Renal cortex interstitium (tissue), 11 donors: ENCODE data around the gene APC2. TPM values are rescaled to one million over a fixed set of nuclear protein-coding genes. Genes with fewer than 3 reads are reported as not detected.
"Not testable (repeated sequence)": the region's sequence is repeated elsewhere in the genome, so short reads cannot be mapped to it uniquely, and the experiment has no call there.

ENCODE experiments used
- DNase-seq, 11 donors: peaks; one replicate each; pipeline ENCODE4 v3.0.0-alpha.2; 2013; ENCODE audit warnings: low read depth in 9 of 11, low spot score in 4 of 11; ENCODE audit errors: extremely low read depth in 1 of 11
- polyA plus RNA-seq, 3 donors: library from polyadenylated mRNA; unstranded; fragments of 120-200 nt; gene quantifications; one replicate each; pipeline ENCODE4 v1.2.1, GENCODE V29; 2013; ENCODE audit not compliant: insufficient read length in 3 of 3

Gene APC2
- polyA plus RNA-seq, 3 donors: 1.2 to 1.9 (median 1.5) TPM

- no peak for DNase-seq
Measured at GRCh38 chr19:1470305-1471009, 20.5 kb downstream of the APC2 start.

- DNase-seq: no peak
Measured at GRCh38 chr19:1471010-1471514, 21.1 kb downstream of the APC2 start.

- no peak for DNase-seq
Measured at GRCh38 chr19:1471515-1472160, 21.7 kb downstream of the APC2 start.

GRCh38 chr19:1472231-1473084 lies 22.5 kb downstream of the APC2 start:
- no peak for DNase-seq

GRCh38 chr19:1473085-1473851 lies 23.3 kb downstream of the APC2 start:
- DNase-seq: no peak

- no peak for DNase-seq
Measured at GRCh38 chr19:1474011-1474764, 24.3 kb downstream of the APC2 start.

GRCh38 chr19:1474765-1475351 lies 24.9 kb downstream of the APC2 start:
- no peak for DNase-seq

- no peak for DNase-seq
Measured at GRCh38 chr19:1475751-1476437, 26.0 kb downstream of the APC2 start.

GRCh38 chr19:1477056-1477455 lies 27.1 kb downstream of the APC2 start:
- DNase-seq: not testable (repeated sequence)

- peak; percentile 75 to 90 (median 87) for DNase-seq
Measured at GRCh38 chr19:1478934-1479707, 29.2 kb downstream of the APC2 start, which contains the start of gene C19orf25. Gene C19orf25 (minus strand): TSS chr19:1479215. CDS start chr19:1478903, 312 bp downstream.

- no peak for DNase-seq
Measured at GRCh38 chr19:1481224-1481892, 31.4 kb downstream of the APC2 start.

GRCh38 chr19:1481893-1482360 lies 32.0 kb downstream of the APC2 start:
- DNase-seq: no peak

- no peak for DNase-seq
Measured at GRCh38 chr19:1482361-1483130, 32.6 kb downstream of the APC2 start.

GRCh38 chr19:1483131-1483978 lies 33.4 kb downstream of the APC2 start:
- no peak for DNase-seq
